Psoas muscle (tissue), 8 donors: Measurements from ENCODE around the gene FEM1A. TPM values are rescaled to one million over a fixed set of nuclear protein-coding genes. Genes with fewer than 3 reads are reported as not detected.

Source experiments
- ATAC-seq, 4 donors: fragments of 200-7000 bp; cut with Tn5 transposase; one replicate each; pipeline ENCODE4 v1.9.1; 2020; ENCODE audit warnings: moderate library complexity in 3 of 4, mild to moderate bottlenecking in 2 of 4
- DNase-seq, 2 donors: peaks; one replicate each; pipeline ENCODE4 v3.0.0-alpha.2; 2020
- H3K27ac ChIP-seq: fragments of 200-600 bp; one replicate; pipeline ENCODE4 v1.8.0; 2022
- H3K27me3 ChIP-seq, 3 donors: fragments of 200-600 bp in 1 of 3; one replicate each; pipeline versions ENCODE4 v1.6.1 to v1.8.0; 2013 to 2022; ENCODE audit warnings: low read length in 2 of 3, mild to moderate bottlenecking in 2 of 3, moderate library complexity in 1 of 3; ENCODE audit not compliant: insufficient read depth in 3 of 3
- H3K36me3 ChIP-seq, 2 donors: fragments of 200-600 bp in 1 of 2; one replicate each; pipeline versions ENCODE4 v1.6.1 to v1.8.0; 2013 to 2022; ENCODE audit warnings: low read depth in 1 of 2, mild to moderate bottlenecking in 1 of 2, moderate library complexity in 1 of 2; ENCODE audit not compliant: insufficient read depth in 1 of 2
- H3K4me1 ChIP-seq: fragments of 200-600 bp; one replicate; pipeline ENCODE4 v1.8.0; 2022
- H3K4me3 ChIP-seq: fragments of 200-600 bp; one replicate; pipeline ENCODE4 v1.8.0; 2022; ENCODE audit warnings: mild to moderate bottlenecking
- H3K9me3 ChIP-seq: fragments of 200-600 bp; one replicate; pipeline ENCODE4 v1.8.0; 2022
- WGBS, 3 donors: extraction: QIAGEN DNeasy Blood & Tissue Kit; methylation state at CpG; one replicate each; pipeline versions ENCODE4 v1.1.6 to v1.1.7; 2013; 5-methylcytosine and 5-hydroxymethylcytosine counted together
- intact Hi-C, 2 donors: fragments of 100-400 bp; cut with DNase I; formaldehyde crosslinking; loops; one replicate each; pipeline versions ENCODE4 v1.11.0 to v1.14.2; 2022
- polyA plus RNA-seq, 3 donors: library from polyadenylated mRNA; stranded (reverse); fragments of 200-250 nt; gene quantifications; one replicate each; pipeline ENCODE4 v1.2.3, GENCODE V29; 2013
- total RNA-seq, 4 donors: library from RNA; stranded (reverse); fragmentation: NEBNext Ultra II Directional in 2 of 4; extraction: Animal tissue kit (Norgen Biotek cat#: 25700) in 2 of 4; gene quantifications; one replicate each; pipeline versions ENCODE4 v1.2.1 to v1.2.4, GENCODE V29; 2021 to 2023
- TF ChIP-seq, protein P1 (sequence below): fragments of 200-600 bp; IDR thresholded peaks from one replicate; pipeline ENCODE4 v1.8.0; 2022; ENCODE audit warnings: antibody characterized with exemption
- donor health status: healthy with polysubstance abuse.
- donor health status: DM: no; HTN: no; CAD: no; lungs with moderate emphysema.
- donor health status: Bipolar disorder and iron deficiency.
- donor health status: healthy.
- donor health status: DM: yes; HTN: yes; CAD: no.
- donor health status: DM: no; HTN: no; CAD: no.
- donor health status: DM: no; HTN: no; CAD: no.
- donor health status: DM: yes; HTN: yes; CAD: no.

Gene FEM1A
- total and polyA plus RNA-seq, 7 donors: 63.2 to 214 (median 138) TPM

DNA sequence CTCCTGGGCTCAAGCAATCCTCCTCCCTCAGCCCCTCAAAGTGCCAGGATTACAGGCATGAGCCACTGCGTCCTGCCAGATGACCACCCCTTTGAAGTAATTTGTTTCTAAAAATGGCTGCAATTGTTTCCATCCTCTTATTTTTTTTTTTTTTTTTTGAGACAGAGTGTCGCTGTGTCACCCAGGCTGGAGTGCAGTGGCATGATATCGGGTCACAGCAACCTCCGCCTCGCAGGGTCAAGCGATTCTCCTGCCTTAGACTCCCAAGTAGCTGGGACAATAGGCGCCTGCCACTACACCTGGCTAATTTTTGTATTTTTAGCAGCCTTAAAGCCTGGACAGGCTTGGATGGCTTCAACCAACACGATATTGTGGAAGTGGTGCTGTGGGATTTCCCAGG, 45.5 kb upstream of the FEM1A start:
- H3K4me3 ChIP-seq: no peak overlapping the region
- peaks cover 15% of the 10 kb centered on the region for H3K4me1 ChIP-seq
- no peak overlapping the region for H3K27ac ChIP-seq
- TF ChIP-seq, protein P1, sequence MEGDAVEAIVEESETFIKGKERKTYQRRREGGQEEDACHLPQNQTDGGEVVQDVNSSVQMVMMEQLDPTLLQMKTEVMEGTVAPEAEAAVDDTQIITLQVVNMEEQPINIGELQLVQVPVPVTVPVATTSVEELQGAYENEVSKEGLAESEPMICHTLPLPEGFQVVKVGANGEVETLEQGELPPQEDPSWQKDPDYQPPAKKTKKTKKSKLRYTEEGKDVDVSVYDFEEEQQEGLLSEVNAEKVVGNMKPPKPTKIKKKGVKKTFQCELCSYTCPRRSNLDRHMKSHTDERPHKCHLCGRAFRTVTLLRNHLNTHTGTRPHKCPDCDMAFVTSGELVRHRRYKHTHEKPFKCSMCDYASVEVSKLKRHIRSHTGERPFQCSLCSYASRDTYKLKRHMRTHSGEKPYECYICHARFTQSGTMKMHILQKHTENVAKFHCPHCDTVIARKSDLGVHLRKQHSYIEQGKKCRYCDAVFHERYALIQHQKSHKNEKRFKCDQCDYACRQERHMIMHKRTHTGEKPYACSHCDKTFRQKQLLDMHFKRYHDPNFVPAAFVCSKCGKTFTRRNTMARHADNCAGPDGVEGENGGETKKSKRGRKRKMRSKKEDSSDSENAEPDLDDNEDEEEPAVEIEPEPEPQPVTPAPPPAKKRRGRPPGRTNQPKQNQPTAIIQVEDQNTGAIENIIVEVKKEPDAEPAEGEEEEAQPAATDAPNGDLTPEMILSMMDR: no peak
- no peak for ATAC-seq
- 47 to 59% (median 49%) methylated on average over 8 of the region's 8 CpGs for WGBS, 3 donors
- peaks cover 0 to 12% (median 2%) of the 10 kb centered on the region in 3 donors for H3K27me3 ChIP-seq
- intact Hi-C loops: no loop called here
- no peaks in the 10 kb centered on the region for H3K9me3 ChIP-seq
- no peaks in the 10 kb centered on the region for H3K36me3 ChIP-seq
- DNase-seq: no peak

DNA sequence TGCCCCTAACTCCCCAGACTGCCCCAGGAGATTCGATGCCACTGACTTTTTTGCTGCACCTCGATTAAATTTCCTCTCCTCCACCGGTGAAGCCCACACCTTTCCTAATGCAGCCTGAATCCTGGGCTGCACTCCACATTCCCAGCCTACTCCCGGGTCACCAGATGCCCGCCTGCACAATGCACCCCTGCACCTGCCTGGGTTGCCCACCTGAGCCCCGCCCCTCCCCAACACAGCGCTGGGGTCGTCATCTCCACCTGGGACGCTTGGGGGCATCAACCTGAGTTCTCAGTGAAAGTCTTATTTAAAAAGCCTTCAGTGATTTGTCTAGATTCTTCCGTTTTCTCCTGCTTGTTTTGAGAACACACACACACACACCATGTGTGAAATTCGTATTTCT, 43.3 kb upstream of the FEM1A start:
- Histone ChIP-seq H3K4me1 (peaks cover 15% of the 10 kb centered on the region), H3K27me3 (peaks cover 0 to 12% (median 2%) of the 10 kb centered on the region in 3 donors), H3K4me3 (no peak overlapping the region), H3K9me3 (no peaks in the 10 kb centered on the region), H3K27ac (no peak overlapping the region), H3K36me3 (no peaks in the 10 kb centered on the region)
- WGBS, 3 donors: 37 to 40% (median 37%) methylated on average over 11 of the region's 11 CpGs
- ATAC-seq (no peak), DNase-seq (no peak)
- intact Hi-C loops: no loop called here
- TF ChIP-seq, protein P1: no peak

DNA sequence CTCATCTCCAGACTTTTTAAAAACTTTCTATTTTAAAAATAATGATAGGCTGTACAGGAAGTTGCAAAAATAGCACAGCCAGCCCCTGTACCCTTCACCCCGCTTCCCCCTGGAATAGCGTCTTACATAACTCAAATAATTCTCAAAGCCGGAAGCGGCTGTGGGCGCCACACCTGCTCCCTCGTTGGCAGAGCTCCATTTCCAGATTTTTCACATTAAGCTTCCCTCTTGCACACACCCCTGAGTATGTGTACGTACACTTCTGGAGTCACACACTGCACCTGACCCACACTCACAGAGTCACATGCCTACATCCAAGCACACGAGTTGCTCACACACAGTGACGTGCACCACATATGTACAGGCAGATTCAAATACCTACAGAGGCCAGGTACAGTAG, 42.9 kb upstream of the FEM1A start:
- WGBS, 3 donors: 18 to 26% (median 22%) methylated on average over 9 of the region's 9 CpGs
- H3K27ac ChIP-seq: no peak overlapping the region
- H3K27me3 ChIP-seq: peaks cover 0 to 12% (median 2%) of the 10 kb centered on the region in 3 donors
- H3K36me3 ChIP-seq: no peaks in the 10 kb centered on the region
- H3K9me3 ChIP-seq: no peaks in the 10 kb centered on the region
- ATAC-seq (no peak), DNase-seq (no peak)
- no peak overlapping the region for H3K4me3 ChIP-seq
- peaks cover 15% of the 10 kb centered on the region for H3K4me1 ChIP-seq
- intact Hi-C loops: no loop called here
- TF ChIP-seq, protein P1: no peak

DNA sequence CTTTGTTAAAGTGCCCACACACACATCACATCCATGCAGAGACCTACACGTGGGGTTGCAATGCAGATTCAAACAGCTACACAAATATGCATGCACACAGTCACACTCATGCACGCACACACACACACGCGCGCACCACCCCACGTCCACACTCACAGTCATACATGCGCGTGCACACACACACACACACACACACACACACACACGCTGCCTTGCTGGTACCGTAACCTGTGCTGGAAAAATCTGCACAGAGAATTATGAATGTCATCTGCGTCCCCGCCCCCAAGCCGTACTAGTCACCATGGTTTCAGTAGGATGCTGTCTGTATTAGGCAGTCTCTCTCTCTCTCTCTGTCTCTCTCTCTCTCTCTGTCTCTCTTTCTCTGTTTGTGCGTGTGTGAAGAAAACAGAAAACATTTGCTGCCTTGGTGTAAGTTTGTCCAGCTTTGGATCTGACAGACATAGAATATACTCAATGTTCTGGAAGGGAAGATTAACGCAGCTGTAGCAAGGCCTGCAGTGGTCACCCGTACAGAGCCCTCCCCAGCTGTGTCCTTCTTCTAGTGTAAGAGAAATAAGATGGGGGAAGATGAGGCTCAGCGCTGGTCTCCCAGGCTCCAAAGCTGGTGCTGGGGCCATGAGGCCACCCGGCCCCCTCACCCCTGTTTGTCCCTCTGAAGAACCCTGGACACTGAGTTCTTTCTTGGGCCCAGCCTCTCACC, 41.5 kb upstream of the FEM1A start:
- no peak overlapping the region for H3K27ac ChIP-seq
- intact Hi-C loops: no loop called here
- no peaks in the 10 kb centered on the region for H3K9me3 ChIP-seq
- TF ChIP-seq, protein P1: no peak
- WGBS, 3 donors: 61 to 71% (median 68%) methylated on average over 17 to 18 of the region's 18 CpGs
- H3K4me1 ChIP-seq: peaks cover 6% of the 10 kb centered on the region
- peaks cover 0 to 12% (median 2%) of the 10 kb centered on the region in 3 donors for H3K27me3 ChIP-seq
- no peak overlapping the region for H3K4me3 ChIP-seq
- DNase-seq (no peak), ATAC-seq (no peak)
- no peaks in the 10 kb centered on the region for H3K36me3 ChIP-seq

DNA sequence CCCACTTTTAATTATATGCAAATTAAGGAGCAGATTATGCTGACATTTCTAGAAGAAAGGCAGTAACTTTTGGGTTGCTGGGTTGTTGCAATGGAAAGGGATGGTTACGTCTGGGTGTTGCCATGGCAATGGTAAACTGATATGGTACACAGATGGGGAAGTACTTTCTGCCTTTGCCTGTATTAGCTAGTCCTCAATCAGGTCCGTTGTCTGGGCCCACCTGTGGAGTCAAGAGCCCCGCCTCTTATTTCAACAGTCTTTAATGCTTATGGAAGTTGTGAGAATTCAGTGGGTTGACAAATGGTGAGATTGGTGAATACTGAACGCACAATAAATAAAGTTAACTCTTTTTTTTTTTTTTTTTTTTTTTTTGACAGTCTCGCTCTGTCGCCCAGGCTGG, 37.3 kb upstream of the FEM1A start:
- ATAC-seq (no peak), DNase-seq (no peak)
- no peak overlapping the region for H3K4me3 ChIP-seq
- H3K9me3 ChIP-seq: no peaks in the 10 kb centered on the region
- H3K36me3 ChIP-seq: no peaks in the 10 kb centered on the region
- TF ChIP-seq, protein P1: no peak
- H3K27ac ChIP-seq: no peak overlapping the region
- peaks cover 0 to 4% (median 0%) of the 10 kb centered on the region in 3 donors for H3K27me3 ChIP-seq
- WGBS, 3 donors: 47 to 63% (median 61%) methylated on average over 4 to 6 of the region's 6 CpGs
- no peaks in the 10 kb centered on the region for H3K4me1 ChIP-seq
- intact Hi-C loops: no loop called here
